ENCODE measurements around the gene KRT84. TPM values are rescaled to one million over a fixed set of nuclear protein-coding genes. Genes with fewer than 3 reads are reported as not detected.
A peak's percentile ranks its signal among the peaks of the same experiment; 100 is the strongest.

The KRT84 gene
- total RNA-seq, 6 donors from 2014 or later, result not detected

GRCh38 chr12:52361553-52361952 lies 23.9 kb downstream of the KRT84 start:
- H3K36me3 ChIP-seq, result no peaks in the 10 kb centered on the region
- ATAC-seq (ENCODE audit: low FRiP score in 2 of 2), result no peak
- no peaks in the 10 kb centered on the region for H3K4me1 ChIP-seq
- TF ChIP-seq EP300 (IDR thresholded peaks at IDR 0.05) (no peak), POLR2AphosphoS5 (IDR thresholded peaks at IDR 0.05) (no peak), POLR2A (IDR thresholded peaks at IDR 0.05) (no peak), CTCF (IDR thresholded peaks at IDR 0.05) (no peak)
- no peak overlapping the region for H3K4me3 ChIP-seq
- H3K9me3 ChIP-seq, result no peaks in the 10 kb centered on the region
- peak in 1 of 2 donors; percentile 18 for DNase-seq
- WGBS, 2 donors, result 91 to 93% methylated on average over 1 of the region's 1 CpG
- no peaks in the 10 kb centered on the region for H3K27me3 ChIP-seq
- H3K27ac ChIP-seq, result no peak overlapping the region

DNA sequence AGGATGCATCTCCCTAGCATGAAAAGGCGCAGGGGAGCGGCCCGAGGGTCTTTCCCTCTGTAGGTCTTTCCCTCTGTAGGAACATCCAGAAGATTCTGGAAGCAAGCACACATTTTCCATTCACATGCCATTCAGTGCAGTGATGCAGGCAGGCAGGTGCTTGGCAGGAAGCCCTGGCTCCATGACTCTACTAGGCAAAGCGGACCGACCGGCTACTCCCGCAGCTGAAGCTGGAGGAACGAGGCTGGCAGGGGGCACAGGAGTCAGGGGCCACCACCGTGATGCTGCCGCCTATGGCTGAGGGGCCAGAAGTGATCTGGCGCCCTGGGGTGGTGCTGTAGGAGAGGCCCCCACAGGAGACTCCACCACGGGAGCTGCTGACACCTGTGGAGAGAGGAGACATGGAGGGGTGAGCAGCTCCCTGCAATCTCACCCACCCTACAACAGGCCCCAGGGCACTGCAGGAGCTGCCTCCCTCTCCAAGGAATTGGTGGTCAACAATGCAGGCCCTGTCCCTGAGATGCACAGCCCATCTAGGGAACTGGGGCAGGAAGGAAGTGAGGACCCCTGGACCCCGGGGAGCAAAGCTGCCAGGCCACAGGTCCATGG lies 24.7 kb downstream of the KRT84 start:
- no peak for ATAC-seq (ENCODE audit: low FRiP score in 2 of 2)
- DNase-seq, result peak; percentile 12 to 54
- H3K27me3 ChIP-seq, result no peaks in the 10 kb centered on the region
- H3K4me1 ChIP-seq, result no peaks in the 10 kb centered on the region
- H3K9me3 ChIP-seq, result no peaks in the 10 kb centered on the region
- no peaks in the 10 kb centered on the region for H3K36me3 ChIP-seq
- no peak overlapping the region for H3K4me3 ChIP-seq
- no peak for TF ChIP-seq CTCF (IDR thresholded peaks at IDR 0.05)
- 78 to 96% methylated on average over 7 to 13 of the region's 13 CpGs for WGBS, 2 donors
- H3K27ac ChIP-seq, result no peak overlapping the region

DNA sequence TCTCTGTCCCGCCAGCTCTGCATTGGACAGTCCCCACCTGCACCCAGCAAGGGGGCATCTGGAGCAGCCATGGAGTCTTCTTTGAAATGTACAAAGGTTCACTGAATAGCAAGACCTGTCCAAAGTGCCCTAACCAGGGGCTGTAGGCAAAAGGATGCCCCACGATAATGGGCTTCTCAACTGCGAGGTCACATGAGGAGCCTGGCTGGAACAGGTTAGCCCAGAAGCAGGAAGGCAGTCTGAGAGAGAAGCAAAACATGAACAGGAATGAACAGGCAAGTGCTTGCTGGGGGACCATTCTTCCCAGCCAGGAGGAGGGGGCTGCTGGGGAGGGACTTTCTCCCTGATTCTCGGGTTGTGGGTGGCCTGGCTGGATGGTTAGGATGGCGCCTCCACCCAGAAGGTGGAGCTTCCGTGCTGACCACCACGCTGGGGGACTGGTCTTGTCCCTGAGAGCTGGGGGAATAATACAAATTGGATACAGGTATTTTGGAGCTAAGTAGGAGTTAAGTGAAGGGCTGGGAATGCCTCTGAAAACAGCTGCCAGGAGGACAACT lies 25.3 kb downstream of the KRT84 start:
- H3K4me1 ChIP-seq, result no peaks in the 10 kb centered on the region
- 77 to 81% methylated on average over 7 of the region's 7 CpGs for WGBS, 2 donors
- H3K4me3 ChIP-seq, result no peak overlapping the region
- TF ChIP-seq EP300 (IDR thresholded peaks at IDR 0.05) (no peak), POLR2A (IDR thresholded peaks at IDR 0.05) (no peak), CTCF (IDR thresholded peaks at IDR 0.05) (no peak), POLR2AphosphoS5 (IDR thresholded peaks at IDR 0.05) (no peak)
- no peaks in the 10 kb centered on the region for H3K36me3 ChIP-seq
- H3K9me3 ChIP-seq, result no peaks in the 10 kb centered on the region
- ATAC-seq (ENCODE audit: low FRiP score in 2 of 2) (peak in 1 of 2 donors; percentile 16), DNase-seq (no peak)
- H3K27me3 ChIP-seq, result no peaks in the 10 kb centered on the region
- no peak overlapping the region for H3K27ac ChIP-seq

- peak in 1 of 2 donors; percentile 49 for ATAC-seq (ENCODE audit: low FRiP score in 2 of 2)
- Histone ChIP-seq H3K36me3 (no peaks in the 10 kb centered on the region), H3K27me3 (no peaks in the 10 kb centered on the region), H3K4me3 (no peak overlapping the region), H3K27ac (peak overlapping the region in 1 of 4 donors; percentile 46), H3K4me1 (no peaks in the 10 kb centered on the region), H3K9me3 (no peaks in the 10 kb centered on the region)
- 74 to 80% methylated on average over 5 of the region's 5 CpGs for WGBS, 2 donors
- TF ChIP-seq POLR2A (IDR thresholded peaks at IDR 0.05) (no peak), CTCF (IDR thresholded peaks at IDR 0.05) (no peak), EP300 (IDR thresholded peaks at IDR 0.05) (no peak), POLR2AphosphoS5 (IDR thresholded peaks at IDR 0.05) (no peak)
- no peak for DNase-seq
Measured at GRCh38 chr12:52359621-52360061, 25.8 kb downstream of the KRT84 start.
